Parathyroid adenoma (tissue), 2 donors: ENCODE data around the gene BDKRB1.
"Not testable (repeated sequence)": the region's sequence is repeated elsewhere in the genome, so short reads cannot be mapped to it uniquely, and the experiment has no call there.

ENCODE experiments used
- H2AFZ ChIP-seq: fragments of 300-600 bp; sonication (generic); one replicate; pipeline ENCODE4 v1.7.0; 2017; ENCODE audit warnings: antibody characterized with exemption, mild to moderate bottlenecking
- H3K27ac ChIP-seq: fragments of 300-600 bp; sonication (generic); one replicate; pipeline ENCODE4 v1.7.0; 2017
- H3K27me3 ChIP-seq: fragments of 300-600 bp; sonication (generic); one replicate; pipeline ENCODE4 v1.7.0; 2017; ENCODE audit warnings: low read length; ENCODE audit not compliant: control insufficient read depth, insufficient read depth
- H3K36me3 ChIP-seq: fragments of 300-600 bp; sonication (generic); one replicate; pipeline ENCODE4 v1.7.0; 2017; ENCODE audit warnings: low read length; ENCODE audit not compliant: control insufficient read depth, insufficient read depth
- H3K4me1 ChIP-seq: fragments of 300-600 bp; sonication (generic); one replicate; pipeline ENCODE4 v1.7.0; 2017; ENCODE audit warnings: control low read depth
- H3K4me2 ChIP-seq: fragments of 300-600 bp; sonication (generic); one replicate; pipeline ENCODE4 v1.7.0; 2017; ENCODE audit warnings: low read length
- H3K4me3 ChIP-seq: fragments of 300-600 bp; sonication (generic); one replicate; pipeline ENCODE4 v1.7.0; 2017; ENCODE audit warnings: low read depth, low read length
- H3K79me2 ChIP-seq: fragments of 300-600 bp; sonication (generic); one replicate; pipeline ENCODE4 v1.7.0; 2017; ENCODE audit warnings: control low read depth
- H3K9ac ChIP-seq: fragments of 300-600 bp; sonication (generic); one replicate; pipeline ENCODE4 v1.7.0; 2017; ENCODE audit warnings: mild to moderate bottlenecking
- H3K9me3 ChIP-seq: fragments of 300-600 bp; sonication (generic); one replicate; pipeline ENCODE4 v1.7.0; 2017; ENCODE audit warnings: low read length; ENCODE audit not compliant: control insufficient read depth
- CTCF ChIP-seq: fragments of 300-600 bp; sonication (generic); IDR thresholded peaks from one replicate; pipeline ENCODE4 v1.7.0; 2017; ENCODE audit warnings: antibody characterized with exemption, mild to moderate bottlenecking
- donor health status: primary hyperparathyroidism.

The BDKRB1 gene

GRCh38 chr14:96242126-96242525 is 13.9 kb upstream of the BDKRB1 start:
- H3K27ac ChIP-seq: no peak overlapping the region
- H3K4me2 ChIP-seq: no peak overlapping the region
- H3K9ac ChIP-seq: no peak overlapping the region
- TF ChIP-seq CTCF: no peak
- no peaks in the 10 kb centered on the region for H3K4me1 ChIP-seq
- no peaks in the 10 kb centered on the region for H3K79me2 ChIP-seq
- no peaks in the 10 kb centered on the region for H3K36me3 ChIP-seq
- H3K4me3 ChIP-seq: no peak overlapping the region
- H3K27me3 ChIP-seq: no peaks in the 10 kb centered on the region
- H2AFZ ChIP-seq: no peak overlapping the region
- no peaks in the 10 kb centered on the region for H3K9me3 ChIP-seq

GRCh38 chr14:96243785-96244184 is 12.2 kb upstream of the BDKRB1 start:
- Histone ChIP-seq H3K9me3 (no peaks in the 10 kb centered on the region), H3K79me2 (no peaks in the 10 kb centered on the region), H3K9ac (no peak overlapping the region), H3K27me3 (no peaks in the 10 kb centered on the region), H3K4me2 (no peak overlapping the region), H2AFZ (no peak overlapping the region), H3K4me3 (no peak overlapping the region), H3K4me1 (no peaks in the 10 kb centered on the region), H3K36me3 (no peaks in the 10 kb centered on the region), H3K27ac (no peak overlapping the region)
- no peak for TF ChIP-seq CTCF

DNA sequence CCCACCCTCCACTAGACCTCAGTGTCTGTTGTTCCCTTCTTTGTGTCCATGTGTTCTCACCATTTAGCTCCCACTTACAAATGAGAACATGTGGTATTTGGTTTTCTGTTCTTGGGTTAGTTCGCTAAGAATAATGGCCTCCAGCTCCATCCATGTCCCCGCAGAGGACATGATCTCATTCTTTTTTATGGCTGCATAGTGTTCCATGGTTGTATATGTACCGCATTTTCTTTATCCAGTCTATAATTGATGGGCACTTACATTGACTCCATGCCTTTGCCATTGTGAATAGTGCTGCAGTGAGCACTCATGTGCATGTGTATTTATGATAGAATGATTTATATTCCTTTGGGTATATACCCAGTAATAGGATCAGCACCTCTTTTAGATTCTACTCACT is 10.9 kb upstream of the BDKRB1 start:
- H3K27me3 ChIP-seq, H3K9ac ChIP-seq, H3K27ac ChIP-seq, H3K9me3 ChIP-seq, H3K36me3 ChIP-seq, H3K4me3 ChIP-seq, H3K4me1 ChIP-seq, H3K4me2 ChIP-seq, H3K79me2 ChIP-seq, H2AFZ ChIP-seq: not testable (repeated sequence)

GRCh38 chr14:96245710-96246538 is 10.1 kb upstream of the BDKRB1 start:
- Histone ChIP-seq H3K4me3 (no peak overlapping the region), H3K9me3 (no peaks in the 10 kb centered on the region), H3K4me2 (no peak overlapping the region), H2AFZ (no peak overlapping the region), H3K27me3 (no peaks in the 10 kb centered on the region), H3K9ac (no peak overlapping the region), H3K4me1 (no peaks in the 10 kb centered on the region), H3K27ac (no peak overlapping the region), H3K36me3 (no peaks in the 10 kb centered on the region), H3K79me2 (no peaks in the 10 kb centered on the region)
- no peak for TF ChIP-seq CTCF

DNA sequence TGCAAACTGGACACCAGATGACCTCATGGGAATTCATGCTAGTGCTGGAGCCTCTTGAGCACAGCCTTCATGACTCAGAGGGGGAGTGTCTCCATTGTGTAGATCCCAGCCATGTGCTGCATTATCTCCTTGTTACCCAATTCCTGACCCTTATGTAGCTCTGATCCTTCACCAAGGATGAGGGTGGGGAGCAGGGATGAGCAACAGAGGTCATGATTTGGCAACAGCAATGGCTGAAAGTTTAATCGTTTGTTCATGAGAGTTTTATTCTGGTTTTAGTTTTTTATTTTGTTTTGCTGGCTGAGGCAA is 9.5 kb upstream of the BDKRB1 start:
- Histone ChIP-seq H3K79me2 (no peaks in the 10 kb centered on the region), H3K27me3 (no peaks in the 10 kb centered on the region), H3K4me3 (no peak overlapping the region), H3K9ac (no peak overlapping the region), H2AFZ (no peak overlapping the region), H3K27ac (no peak overlapping the region), H3K36me3 (no peaks in the 10 kb centered on the region), H3K4me2 (no peak overlapping the region), H3K4me1 (no peaks in the 10 kb centered on the region), H3K9me3 (no peaks in the 10 kb centered on the region)
- TF ChIP-seq CTCF: no peak
